ENCODE data around the gene RAB24. TPM values are rescaled to one million over a fixed set of nuclear protein-coding genes. Genes with fewer than 3 reads are reported as not detected.

The RAB24 gene
- total RNA-seq, 2 experiments from 2014 or later, result 44.1 to 48.8 TPM

DNA sequence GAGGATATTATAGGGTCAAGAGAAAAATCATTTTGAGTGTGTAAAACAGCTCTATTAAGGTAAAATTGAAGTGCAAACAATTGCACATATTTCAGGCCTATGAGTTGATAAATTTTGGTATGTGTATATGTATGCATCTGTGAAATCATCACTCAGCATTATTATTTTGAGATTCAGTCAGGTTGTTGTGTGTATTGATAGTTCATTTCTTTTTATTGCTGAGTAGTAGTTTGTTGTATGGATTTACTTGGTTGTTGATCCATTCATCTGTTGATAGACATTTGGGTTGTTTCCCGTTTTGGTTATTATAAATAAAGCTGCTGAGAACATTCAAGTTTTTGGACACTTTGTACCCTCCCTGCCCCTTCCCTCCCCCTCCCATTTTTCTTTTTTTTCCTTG lies 50.3 kb downstream of the RAB24 start:
- CTCF ChIA-PET, result interaction anchor here (1.2 to 4.6 kb wide), 2 partner anchors 140 to 179 kb away, joined by 3 to 31 read pairs; no protein-coding TSS in a partner anchor

More for the DNA sequence above, 50.3 kb downstream of the RAB24 start:
- H3K9me3 Mint-ChIP-seq (ENCODE audit: insufficient read depth), result no peaks in the 10 kb centered on the region
- DNase-seq (no peak), ATAC-seq (no peak)
- peaks cover 8% of the 10 kb centered on the region for H3K4me1 Mint-ChIP-seq (ENCODE audit: low read depth)
- no peak overlapping the region for H3K27ac Mint-ChIP-seq
- peaks cover 52% of the 10 kb centered on the region for H3K36me3 Mint-ChIP-seq (ENCODE audit: low read depth)
- no peaks in the 10 kb centered on the region for H3K27me3 Mint-ChIP-seq (ENCODE audit: low read depth)
- no peak overlapping the region for H3K4me3 Mint-ChIP-seq
- POLR2A ChIA-PET, result no interaction called here

Other genes starting within 250 kb of the RAB24 start
- 1 to 10 TPM in 1 of 2 experiments, under 1 TPM in 1; 0.53 to 1.9 TPM for gene FGFR4, start 216.8 kb downstream of the RAB24 start, total RNA-seq
- gene NSD1, start 169.9 kb downstream of the RAB24 start, total RNA-seq, result 10 to 100 TPM; 91.8 to 98.4 TPM
- 100 to 1,000 TPM; 152 to 154 TPM for gene PRELID1, start 80 bp upstream of the RAB24 start, total RNA-seq
- 10 to 100 TPM; 93.2 to 96.9 TPM for gene MXD3, start 8.2 kb upstream of the RAB24 start, total RNA-seq
- 100 to 1,000 TPM; 119 to 127 TPM for gene LMAN2, start 47.9 kb upstream of the RAB24 start, total RNA-seq
- gene RGS14, start 54.2 kb upstream of the RAB24 start, total RNA-seq, result 100 to 1,000 TPM; 112 to 117 TPM
- gene SLC34A1, start 80.7 kb upstream of the RAB24 start, total RNA-seq, result 1 to 10 TPM; 2.0 to 2.1 TPM
- gene PFN3, start 96.9 kb upstream of the RAB24 start, total RNA-seq, result not detected
- 1 to 10 TPM; 3.2 to 3.5 TPM for gene F12, start 105.8 kb upstream of the RAB24 start, total RNA-seq
- 100 to 1,000 TPM; 206 to 213 TPM for gene GRK6, start 123.0 kb upstream of the RAB24 start, total RNA-seq
- 10 to 100 TPM in 1 of 2 experiments, 1 to 10 TPM in 1; 9.8 to 11.6 TPM for gene PRR7, start 143.1 kb upstream of the RAB24 start, total RNA-seq
- 100 to 1,000 TPM in 1 of 2 experiments, 10 to 100 TPM in 1; 92.9 to 104 TPM for gene DBN1, start 169.9 kb upstream of the RAB24 start, total RNA-seq
- gene PDLIM7, start 193.9 kb upstream of the RAB24 start, total RNA-seq, result 10 to 100 TPM; 62.5 to 67.3 TPM
- 1 to 10 TPM; 7.3 to 7.8 TPM for gene DOK3, start 206.1 kb upstream of the RAB24 start, total RNA-seq
- gene DDX41, start 213.2 kb upstream of the RAB24 start, total RNA-seq, result 100 to 1,000 TPM; 135 to 149 TPM

Data from activated CD8-positive, alpha-beta T cell treated with anti-CD3 and anti-CD28 coated beads, Interleukin-2, amount 10 ng/mL, durations not matched to agents 7 days and 5 days (primary cell).